IPS DF 4.7 (cell line): Measurements from ENCODE around the gene FREY1.
"Not testable (repeated sequence)": the region's sequence is repeated elsewhere in the genome, so short reads cannot be mapped to it uniquely, and the experiment has no call there.

Experiments used
- DNase-seq: peaks from one replicate; pipeline ENCODE4 v3.0.0-alpha.2; 2013; ENCODE audit warnings: low spot score; ENCODE audit errors: extremely low read depth

Gene FREY1

GRCh38 chr11:45915446-45915845 is 8.4 kb upstream of the FREY1 start:
- no peak for DNase-seq

GRCh38 chr11:45913942-45914635 is 7.0 kb upstream of the FREY1 start:
- DNase-seq = no peak

GRCh38 chr11:45913514-45913913 is 6.4 kb upstream of the FREY1 start:
- DNase-seq = no peak

GRCh38 chr11:45910623-45911022 is 3.6 kb upstream of the FREY1 start:
- DNase-seq = no peak

- DNase-seq = no peak
Observed at GRCh38 chr11:45909594-45910475, 2.8 kb upstream of the FREY1 start.

- DNase-seq = no peak
Observed at GRCh38 chr11:45907911-45908370, 870 bp upstream of the FREY1 start.

- DNase-seq = no peak
Observed at GRCh38 chr11:45906096-45906682, 882 bp downstream of the FREY1 start.

- DNase-seq = not testable (repeated sequence)
Observed at GRCh38 chr11:45905576-45905975, 1.5 kb downstream of the FREY1 start.

- DNase-seq = no peak
Observed at GRCh38 chr11:45905095-45905494, 2.0 kb downstream of the FREY1 start.

GRCh38 chr11:45904309-45904915 is 2.7 kb downstream of the FREY1 start:
- DNase-seq = no peak

- no peak for DNase-seq
Observed at GRCh38 chr11:45902452-45903380, 4.4 kb downstream of the FREY1 start.

- DNase-seq = no peak
Observed at GRCh38 chr11:45901626-45902025, 5.4 kb downstream of the FREY1 start.

GRCh38 chr11:45900916-45901617 is 6.0 kb downstream of the FREY1 start:
- DNase-seq = no peak

- DNase-seq = not testable (repeated sequence)
Observed at GRCh38 chr11:45900175-45900800, 6.8 kb downstream of the FREY1 start.

GRCh38 chr11:45899448-45900174 is 7.5 kb downstream of the FREY1 start:
- no peak for DNase-seq

GRCh38 chr11:45899086-45899447 is 8.0 kb downstream of the FREY1 start:
- DNase-seq = no peak

GRCh38 chr11:45897556-45897955 is 9.5 kb downstream of the FREY1 start:
- DNase-seq = no peak

- DNase-seq = no peak
Observed at GRCh38 chr11:45896422-45896984, 10.6 kb downstream of the FREY1 start.
